Islet of Langerhans (tissue), 1 donor: Measurements from ENCODE around the gene SHE.
"Not testable (repeated sequence)": the region's sequence is repeated elsewhere in the genome, so short reads cannot be mapped to it uniquely, and the experiment has no call there.

Experiments
- FAIRE-seq: peaks from one replicate; lab custom pipeline; 2011; peaks lifted over from hg19 to GRCh38; lab: Jason Lieb, UNC

Gene SHE

GRCh38 chr1:154502066-154502743 lies at the start of gene SHE, which contains the start of gene TDRD10:
Gene SHE, minus strand, starts transcription at chr1:154502412. Its CDS starts 386 bp downstream, at chr1:154502026.
Gene TDRD10, plus strand, starts transcription at chr1:154502219. Its CDS starts 4,685 bp downstream, at chr1:154506904.
- no peak for FAIRE-seq

- FAIRE-seq = no peak
These were observed 49.3 kb upstream of the SHE start for GRCh38 chr1:154551474-154551873.

GRCh38 chr1:154550657-154551056 lies 48.4 kb upstream of the SHE start:
- no peak for FAIRE-seq

GRCh38 chr1:154550070-154550469 lies 47.9 kb upstream of the SHE start:
- FAIRE-seq = no peak

- FAIRE-seq = no peak
These were observed 47.1 kb upstream of the SHE start for GRCh38 chr1:154549202-154549770.

- no peak for FAIRE-seq
These were observed 45.8 kb upstream of the SHE start for GRCh38 chr1:154548028-154548427.

GRCh38 chr1:154547105-154547732 lies 45.0 kb upstream of the SHE start:
- FAIRE-seq = no peak

- no peak for FAIRE-seq
These were observed 44.3 kb upstream of the SHE start for GRCh38 chr1:154546264-154547063.

GRCh38 chr1:154541231-154541630 lies 39.0 kb upstream of the SHE start:
- no peak for FAIRE-seq

GRCh38 chr1:154539486-154540483 lies 37.6 kb upstream of the SHE start:
- FAIRE-seq = no peak

- no peak for FAIRE-seq
These were observed 34.4 kb upstream of the SHE start for GRCh38 chr1:154536570-154536969.

GRCh38 chr1:154533952-154534844 lies 32.0 kb upstream of the SHE start:
- peak; percentile 47 for FAIRE-seq

- FAIRE-seq = not testable (repeated sequence)
These were observed 29.7 kb upstream of the SHE start for GRCh38 chr1:154531950-154532349.

GRCh38 chr1:154529308-154529707 lies 27.1 kb upstream of the SHE start:
- no peak for FAIRE-seq

- FAIRE-seq = no peak
These were observed 25.0 kb upstream of the SHE start for GRCh38 chr1:154527192-154527591.

- FAIRE-seq = no peak
These were observed 22.7 kb upstream of the SHE start for GRCh38 chr1:154524881-154525280.

GRCh38 chr1:154521695-154522094 lies 19.5 kb upstream of the SHE start:
- no peak for FAIRE-seq

GRCh38 chr1:154520333-154520732 lies 18.1 kb upstream of the SHE start:
- no peak for FAIRE-seq

GRCh38 chr1:154519591-154519991 lies 17.4 kb upstream of the SHE start:
- no peak for FAIRE-seq

- no peak for FAIRE-seq
These were observed 15.4 kb upstream of the SHE start for GRCh38 chr1:154517661-154518060.
